GM18526 (cell line): ENCODE measurements around the gene PPP1R36.

Experiments used
- POLR2A ChIP-seq: IDR thresholded peaks from 3 replicates; pipeline ENCODE4 v1.6.1; 2011; ENCODE audit not compliant: insufficient read length; ENCODE audit errors: extremely low read depth

Gene PPP1R36

GRCh38 chr14:64614166-64614565 is 64.4 kb downstream of the PPP1R36 start:
- no peak for TF ChIP-seq POLR2A

- TF ChIP-seq POLR2A: no peak
These were observed 65.1 kb downstream of the PPP1R36 start for GRCh38 chr14:64614805-64615391.

GRCh38 chr14:64620910-64621309 is 71.1 kb downstream of the PPP1R36 start:
- no peak for TF ChIP-seq POLR2A

GRCh38 chr14:64623554-64624165 is 73.9 kb downstream of the PPP1R36 start:
- no peak for TF ChIP-seq POLR2A

- no peak for TF ChIP-seq POLR2A
These were observed 75.8 kb downstream of the PPP1R36 start for GRCh38 chr14:64625386-64626232.

GRCh38 chr14:64628940-64629408 is 79.2 kb downstream of the PPP1R36 start:
- TF ChIP-seq POLR2A: no peak

GRCh38 chr14:64630778-64631177 is 81.0 kb downstream of the PPP1R36 start:
- TF ChIP-seq POLR2A: no peak

GRCh38 chr14:64632056-64632455 is 82.3 kb downstream of the PPP1R36 start:
- TF ChIP-seq POLR2A: no peak

- TF ChIP-seq POLR2A: no peak
These were observed 84.8 kb downstream of the PPP1R36 start for GRCh38 chr14:64634558-64634957.

- no peak for TF ChIP-seq POLR2A
These were observed 86.6 kb downstream of the PPP1R36 start for GRCh38 chr14:64636208-64636979.

- TF ChIP-seq POLR2A: no peak
These were observed 87.2 kb downstream of the PPP1R36 start for GRCh38 chr14:64636980-64637429.

GRCh38 chr14:64637735-64638473 is 88.1 kb downstream of the PPP1R36 start:
- TF ChIP-seq POLR2A: no peak

GRCh38 chr14:64638625-64639024 is 88.9 kb downstream of the PPP1R36 start:
- TF ChIP-seq POLR2A: no peak
